ENCODE results near the gene EPHA6. TPM values are rescaled to one million over a fixed set of nuclear protein-coding genes. Genes with fewer than 3 reads are reported as not detected.

The EPHA6 gene
- total and polyA plus RNA-seq, 2 donors (not counting 1 experiment from before 2014, with no cell fraction given), result not detected

DNA sequence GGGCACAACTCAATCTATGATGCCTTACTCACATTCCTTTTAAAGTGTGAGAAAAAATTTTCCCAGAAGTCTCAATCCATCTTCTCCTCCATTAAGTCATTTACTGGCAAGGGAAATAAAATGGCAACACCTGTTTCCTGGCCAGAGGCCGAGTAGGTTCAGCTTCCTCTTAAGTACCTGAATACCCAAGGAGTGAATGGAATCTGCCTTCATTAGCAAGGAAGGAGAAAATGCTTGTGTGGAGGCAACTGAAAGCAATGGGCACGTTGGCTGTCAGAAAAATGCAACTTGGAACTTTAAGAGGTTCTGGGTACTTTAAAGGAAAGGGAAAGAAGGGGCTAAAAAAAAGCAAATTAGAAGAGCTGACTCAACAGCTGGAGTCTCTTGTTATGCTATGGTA lies 526.5 kb downstream of the EPHA6 start:
- Histone ChIP-seq H3K4me3 (ENCODE audit: control extremely low read depth in 1 of 5, extremely low read depth in 1 of 5, insufficient read depth in 1 of 5, low read depth in 2 of 5, low read length in 4 of 5) (no peak overlapping the region), H3K4me2 (replicated peaks; ENCODE audit: low read depth, low read length, poor library complexity, severe bottlenecking) (no peak overlapping the region), H3K9me3 (ENCODE audit: control extremely low read depth in 1 of 3, control insufficient read depth in 2 of 3, insufficient read depth in 1 of 3, low read length in 2 of 3) (peaks cover 0 to 1% (median 0%) of the 10 kb centered on the region in 3 donors), H3K27ac (ENCODE audit: low read length in 2 of 2) (no peak overlapping the region), H4K20me1 (ENCODE audit: control insufficient read depth, insufficient read depth, low read length, poor library complexity, severe bottlenecking) (no peaks in the 10 kb centered on the region), H3K79me2 (ENCODE audit: control insufficient read depth, insufficient read depth, low read length) (no peaks in the 10 kb centered on the region), H3K27me3 (replicated peaks in 1 of 4; ENCODE audit: control extremely low read depth in 1 of 4, control insufficient read depth in 3 of 4, insufficient read depth in 4 of 4, low read length in 3 of 4) (no peaks in the 10 kb centered on the region), H3K36me3 (replicated peaks in 1 of 2; ENCODE audit: control extremely low read depth in 1 of 2, control insufficient read depth in 1 of 2, extremely low read depth in 1 of 2, insufficient read depth in 2 of 2, low read length in 1 of 2) (no peaks in the 10 kb centered on the region), H2AFZ (ENCODE audit: insufficient read depth, low read depth, low read length, poor library complexity, severe bottlenecking) (no peak overlapping the region), H3K4me1 (ENCODE audit: control insufficient read depth in 2 of 2, insufficient read depth in 2 of 2, low read length in 2 of 2) (no peaks in the 10 kb centered on the region), H3K9ac (ENCODE audit: low read length) (no peak overlapping the region)
- ChIA-PET POLR2A (no interaction called here), CTCF (no interaction called here)
- H3K27ac Mint-ChIP-seq, result no peak overlapping the region
- H3K4me1 Mint-ChIP-seq, result no peaks in the 10 kb centered on the region
- TF ChIP-seq EZH2 (IDR thresholded peaks at IDR 0.05; ENCODE audit: borderline replicate concordance, insufficient read depth, low read depth, low read length, poor library complexity, severe bottlenecking), result no peak
- TF ChIP-seq, protein P1, sequence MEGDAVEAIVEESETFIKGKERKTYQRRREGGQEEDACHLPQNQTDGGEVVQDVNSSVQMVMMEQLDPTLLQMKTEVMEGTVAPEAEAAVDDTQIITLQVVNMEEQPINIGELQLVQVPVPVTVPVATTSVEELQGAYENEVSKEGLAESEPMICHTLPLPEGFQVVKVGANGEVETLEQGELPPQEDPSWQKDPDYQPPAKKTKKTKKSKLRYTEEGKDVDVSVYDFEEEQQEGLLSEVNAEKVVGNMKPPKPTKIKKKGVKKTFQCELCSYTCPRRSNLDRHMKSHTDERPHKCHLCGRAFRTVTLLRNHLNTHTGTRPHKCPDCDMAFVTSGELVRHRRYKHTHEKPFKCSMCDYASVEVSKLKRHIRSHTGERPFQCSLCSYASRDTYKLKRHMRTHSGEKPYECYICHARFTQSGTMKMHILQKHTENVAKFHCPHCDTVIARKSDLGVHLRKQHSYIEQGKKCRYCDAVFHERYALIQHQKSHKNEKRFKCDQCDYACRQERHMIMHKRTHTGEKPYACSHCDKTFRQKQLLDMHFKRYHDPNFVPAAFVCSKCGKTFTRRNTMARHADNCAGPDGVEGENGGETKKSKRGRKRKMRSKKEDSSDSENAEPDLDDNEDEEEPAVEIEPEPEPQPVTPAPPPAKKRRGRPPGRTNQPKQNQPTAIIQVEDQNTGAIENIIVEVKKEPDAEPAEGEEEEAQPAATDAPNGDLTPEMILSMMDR (IDR thresholded peaks at IDR 0.05), result no peak
- intact Hi-C loops (cut with micrococcal nuclease), result no loop called here
- H3K9me3 Mint-ChIP-seq (ENCODE audit: insufficient read depth), result peaks cover 2% of the 10 kb centered on the region
- no peaks in the 10 kb centered on the region for H3K27me3 Mint-ChIP-seq
- WGBS (ENCODE audit: insufficient coverage), result 55% methylated on average over 1 of the region's 2 CpGs
- no peak for DNase-seq
- H3K4me3 Mint-ChIP-seq, result no peak overlapping the region
- no peak for ATAC-seq (ENCODE audit: low read depth)

DNA sequence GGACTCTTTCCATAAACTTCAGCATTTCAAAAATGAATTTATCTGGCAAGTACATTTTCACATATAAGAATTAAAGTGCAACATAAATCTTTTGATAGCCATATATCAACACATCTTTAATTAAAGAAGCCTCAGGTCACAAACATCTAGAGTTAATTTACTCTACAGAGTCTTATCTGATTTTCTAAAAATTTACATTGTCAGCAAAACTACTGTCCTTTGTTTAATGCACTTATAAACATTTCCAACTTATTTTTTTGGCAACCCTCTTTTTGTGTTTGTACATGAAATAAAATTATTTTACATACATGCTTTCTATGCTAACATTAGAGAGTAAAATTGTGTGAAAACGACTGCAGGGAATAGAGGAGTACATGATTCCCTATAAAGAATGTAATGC lies 533.4 kb downstream of the EPHA6 start:
- Mint-ChIP-seq H3K4me3 (no peak overlapping the region), H3K27me3 (no peaks in the 10 kb centered on the region), H3K4me1 (no peaks in the 10 kb centered on the region), H3K27ac (no peak overlapping the region), H3K9me3 (ENCODE audit: insufficient read depth) (no peaks in the 10 kb centered on the region)
- DNase-seq (no peak), ATAC-seq (ENCODE audit: low read depth) (no peak)
- POLR2A ChIA-PET, result no interaction called here
- no peak overlapping the region for H3K27ac ChIP-seq (ENCODE audit: low read length in 2 of 2)
- no peaks in the 10 kb centered on the region for H3K79me2 ChIP-seq (ENCODE audit: control insufficient read depth, insufficient read depth, low read length)
- no peaks in the 10 kb centered on the region for H3K4me1 ChIP-seq (ENCODE audit: control insufficient read depth in 2 of 2, insufficient read depth in 2 of 2, low read length in 2 of 2)
- intact Hi-C loops (cut with micrococcal nuclease), result no loop called here
- no peak overlapping the region for H3K4me3 ChIP-seq (ENCODE audit: control extremely low read depth in 1 of 5, extremely low read depth in 1 of 5, insufficient read depth in 1 of 5, low read depth in 2 of 5, low read length in 4 of 5)
- H3K9ac ChIP-seq (ENCODE audit: low read length), result no peak overlapping the region
- no peak overlapping the region for H2AFZ ChIP-seq (ENCODE audit: insufficient read depth, low read depth, low read length, poor library complexity, severe bottlenecking)
- TF ChIP-seq, protein P1 (IDR thresholded peaks at IDR 0.05), result no peak
- no peak for TF ChIP-seq EZH2 (IDR thresholded peaks at IDR 0.05; ENCODE audit: borderline replicate concordance, insufficient read depth, low read depth, low read length, poor library complexity, severe bottlenecking)
- H3K4me2 ChIP-seq (replicated peaks; ENCODE audit: low read depth, low read length, poor library complexity, severe bottlenecking), result no peak overlapping the region
- no peaks in the 10 kb centered on the region for H3K27me3 ChIP-seq (replicated peaks in 1 of 4; ENCODE audit: control extremely low read depth in 1 of 4, control insufficient read depth in 3 of 4, insufficient read depth in 4 of 4, low read length in 3 of 4)
- no CpG with 5 or more reads among the region's 1 CpG for WGBS (ENCODE audit: insufficient coverage)
- no peaks in the 10 kb centered on the region for H4K20me1 ChIP-seq (ENCODE audit: control insufficient read depth, insufficient read depth, low read length, poor library complexity, severe bottlenecking)
- CTCF ChIA-PET, result no interaction called here
- H3K9me3 ChIP-seq (ENCODE audit: control extremely low read depth in 1 of 3, control insufficient read depth in 2 of 3, insufficient read depth in 1 of 3, low read length in 2 of 3), result peaks cover 0 to 3% (median 0%) of the 10 kb centered on the region in 3 donors
- no peaks in the 10 kb centered on the region for H3K36me3 ChIP-seq (replicated peaks in 1 of 2; ENCODE audit: control extremely low read depth in 1 of 2, control insufficient read depth in 1 of 2, extremely low read depth in 1 of 2, insufficient read depth in 2 of 2, low read length in 1 of 2)

All from B cell (primary cell).